K562 (cell line): Measurements from ENCODE around the gene MYO9A. TPM values are rescaled to one million over a fixed set of nuclear protein-coding genes. Genes with fewer than 3 reads are reported as not detected.
A peak's percentile ranks its signal among the peaks of the same experiment; 100 is the strongest.

Experiments used
- CBX5 ChIP-seq: IDR thresholded peaks from 2 replicates; pipeline ENCODE4 v1.6.1; 2014; ENCODE audit warnings: low read depth, borderline replicate concordance
- ELF4 ChIP-seq: fragments of 450-650 bp; formaldehyde crosslinking; IDR thresholded peaks from 2 replicates; pipeline ENCODE4 v1.4.0; 2022; ENCODE audit warnings: missing genetic modification characterization
- HIVEP1 ChIP-seq: fragments of 250-450 bp; sonication (Bioruptor Pico); IDR thresholded peaks from 2 replicates; pipeline ENCODE4 v1.4.0; 2020; ENCODE audit warnings: mild to moderate bottlenecking
- HNRNPL ChIP-seq: fragments of 200-400 bp; formaldehyde crosslinking; IDR thresholded peaks from 2 replicates; pipeline ENCODE4 v1.6.1; 2017; ENCODE audit warnings: low read depth, mild to moderate bottlenecking, low read length
- RBM25 ChIP-seq: fragments of 200-400 bp; formaldehyde crosslinking; IDR thresholded peaks from 2 replicates; pipeline ENCODE4 v1.6.1; 2018; ENCODE audit warnings: low read length, low read depth, moderate library complexity; ENCODE audit not compliant: severe bottlenecking
- polyA plus RNA-seq, 8 experiments: library from polyadenylated mRNA; depleted of rRNA in 4 of 8; stranded (reverse) in 5 of 8; unstranded in 3 of 8; fragments of >200 nt; fragmentation: Nextera tagmentation in 2 of 8; fragmentation: Illumina TruSeq in 1 of 8; extraction: Ambion mirVana in 2 of 8; extraction: Trizol in 1 of 8; gene quantifications; 2 replicates each; pipeline versions ENCODE4 v1.2.1 to v1.2.3, GENCODE V29; 2011 to 2014; ENCODE audit warnings: inconsistent platforms in 1 of 8, missing spikeins in 1 of 8
- total RNA-seq, 7 experiments: library from RNA; depleted of rRNA in 6 of 7; stranded (reverse); fragments of >200 nt in 6 of 7; fragmentation: Illumina TruSeq in 2 of 7; extraction: Trizol in 2 of 7; gene quantifications; 2 replicates each; pipeline versions ENCODE4 v1.2.1 to v1.2.3, GENCODE V29; 2011 to 2021; ENCODE audit warnings: low replicate concordance in 1 of 7
- TF ChIP-seq, protein P1 (sequence below): sonication (generic); formaldehyde crosslinking; IDR thresholded peaks from 2 replicates; pipeline ENCODE4 v1.8.0; 2022; ENCODE audit warnings: missing genetic modification reagents, mild to moderate bottlenecking, borderline replicate concordance
- TF ChIP-seq, protein P2 (sequence below): fragments of 250-450 bp; sonication (Bioruptor Pico); IDR thresholded peaks from 2 replicates; pipeline ENCODE4 v1.4.0; 2020; ENCODE audit warnings: mild to moderate bottlenecking
- TF ChIP-seq, protein P3 (sequence below): fragments of 450-650 bp; IDR thresholded peaks from 2 replicates; pipeline ENCODE4 v1.6.1; 2016; ENCODE audit warnings: antibody characterized with exemption
- TF ChIP-seq, protein P4 (sequence below): sonication (generic); formaldehyde crosslinking; IDR thresholded peaks from 2 replicates; pipeline ENCODE4 v1.8.1; 2023; ENCODE audit warnings: mild to moderate bottlenecking, missing genetic modification reagents
- TF ChIP-seq, protein P5 (sequence below), 2 experiments: fragments of 450-650 bp in 1 of 2; IDR thresholded peaks; 2 replicates each; pipeline ENCODE4 v1.6.1; 2011 to 2017; ENCODE audit warnings: low read depth in 2 of 2, antibody characterized with exemption in 1 of 2, borderline replicate concordance in 1 of 2, low read length in 1 of 2, mild to moderate bottlenecking in 1 of 2, mixed read lengths in 1 of 2; ENCODE audit not compliant: control insufficient read depth in 1 of 2
- TF ChIP-seq, protein P6 (sequence below): fragments of 250-450 bp; sonication (Bioruptor Pico); IDR thresholded peaks from 2 replicates; pipeline ENCODE4 v1.6.1; 2021; ENCODE audit warnings: mild to moderate bottlenecking

The MYO9A gene
- total and polyA plus RNA-seq, 9 of the 15 experiments (the other 6 are each of a cell fraction or from before 2014, with no cell fraction given) = 1.9 to 15.4 (median 5.8) TPM

DNA sequence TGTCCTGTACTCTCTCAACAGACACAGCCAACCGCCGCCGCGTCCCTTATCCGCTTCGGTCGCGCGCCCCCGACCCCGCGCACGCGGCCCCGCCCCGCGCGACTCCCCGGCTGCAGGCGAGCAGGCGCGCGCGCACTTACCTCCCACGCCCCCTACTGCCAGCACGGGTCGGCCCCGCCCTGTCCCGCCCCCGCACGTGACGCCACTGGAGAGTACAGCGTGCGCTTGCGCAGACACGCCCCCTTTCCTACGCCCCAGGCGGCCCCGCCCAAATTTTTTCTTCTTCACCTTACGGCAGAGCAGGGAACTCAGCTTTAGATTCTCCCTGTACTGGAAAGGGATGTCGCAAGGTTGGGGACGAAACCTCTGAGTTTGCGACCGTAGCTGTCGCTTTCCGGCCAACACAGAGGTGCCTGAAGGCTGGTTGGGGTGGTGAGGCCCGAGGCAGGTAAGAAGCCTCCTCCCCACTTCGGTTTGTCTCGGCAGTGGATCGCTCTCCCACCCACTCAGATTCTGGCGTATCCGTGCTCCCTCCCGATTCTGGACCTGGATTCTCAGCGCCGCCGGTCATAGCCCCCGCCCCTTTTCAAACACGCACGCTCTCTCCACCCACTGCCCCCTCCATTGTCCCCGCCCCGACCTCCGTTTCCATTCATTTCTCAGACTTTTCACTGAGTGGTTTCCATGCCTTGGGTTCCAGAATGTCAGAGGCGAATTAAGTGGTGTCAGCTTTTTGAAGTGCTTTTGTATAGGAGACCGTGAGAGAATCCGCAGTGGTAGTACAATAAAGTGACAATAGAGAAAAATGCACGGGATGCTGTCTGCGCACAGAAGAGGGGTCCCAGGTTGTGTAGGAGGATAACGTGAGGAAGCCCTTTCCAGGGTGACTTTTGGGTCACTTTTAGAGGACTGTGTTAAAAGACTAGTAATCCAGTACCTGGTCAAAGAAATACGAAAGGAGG lies at the start of gene MYO9A, which contains the start of gene SENP8 (continued):
- no peak for TF ChIP-seq RBM25
- TF ChIP-seq, protein P1, sequence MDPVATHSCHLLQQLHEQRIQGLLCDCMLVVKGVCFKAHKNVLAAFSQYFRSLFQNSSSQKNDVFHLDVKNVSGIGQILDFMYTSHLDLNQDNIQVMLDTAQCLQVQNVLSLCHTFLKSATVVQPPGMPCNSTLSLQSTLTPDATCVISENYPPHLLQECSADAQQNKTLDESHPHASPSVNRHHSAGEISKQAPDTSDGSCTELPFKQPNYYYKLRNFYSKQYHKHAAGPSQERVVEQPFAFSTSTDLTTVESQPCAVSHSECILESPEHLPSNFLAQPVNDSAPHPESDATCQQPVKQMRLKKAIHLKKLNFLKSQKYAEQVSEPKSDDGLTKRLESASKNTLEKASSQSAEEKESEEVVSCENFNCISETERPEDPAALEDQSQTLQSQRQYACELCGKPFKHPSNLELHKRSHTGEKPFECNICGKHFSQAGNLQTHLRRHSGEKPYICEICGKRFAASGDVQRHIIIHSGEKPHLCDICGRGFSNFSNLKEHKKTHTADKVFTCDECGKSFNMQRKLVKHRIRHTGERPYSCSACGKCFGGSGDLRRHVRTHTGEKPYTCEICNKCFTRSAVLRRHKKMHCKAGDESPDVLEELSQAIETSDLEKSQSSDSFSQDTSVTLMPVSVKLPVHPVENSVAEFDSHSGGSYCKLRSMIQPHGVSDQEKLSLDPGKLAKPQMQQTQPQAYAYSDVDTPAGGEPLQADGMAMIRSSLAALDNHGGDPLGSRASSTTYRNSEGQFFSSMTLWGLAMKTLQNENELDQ (CRISPR knock-in tag) = no peak
- TF ChIP-seq, protein P2, sequence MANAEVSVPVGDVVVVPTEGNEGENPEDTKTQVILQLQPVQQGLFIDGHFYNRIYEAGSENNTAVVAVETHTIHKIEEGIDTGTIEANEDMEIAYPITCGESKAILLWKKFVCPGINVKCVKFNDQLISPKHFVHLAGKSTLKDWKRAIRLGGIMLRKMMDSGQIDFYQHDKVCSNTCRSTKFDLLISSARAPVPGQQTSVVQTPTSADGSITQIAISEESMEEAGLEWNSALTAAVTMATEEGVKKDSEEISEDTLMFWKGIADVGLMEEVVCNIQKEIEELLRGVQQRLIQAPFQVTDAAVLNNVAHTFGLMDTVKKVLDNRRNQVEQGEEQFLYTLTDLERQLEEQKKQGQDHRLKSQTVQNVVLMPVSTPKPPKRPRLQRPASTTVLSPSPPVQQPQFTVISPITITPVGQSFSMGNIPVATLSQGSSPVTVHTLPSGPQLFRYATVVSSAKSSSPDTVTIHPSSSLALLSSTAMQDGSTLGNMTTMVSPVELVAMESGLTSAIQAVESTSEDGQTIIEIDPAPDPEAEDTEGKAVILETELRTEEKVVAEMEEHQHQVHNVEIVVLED (CRISPR knock-in tag) = peak; percentile 9
- TF ChIP-seq HNRNPL = no peak
- no peak for TF ChIP-seq CBX5
- TF ChIP-seq, protein P3, sequence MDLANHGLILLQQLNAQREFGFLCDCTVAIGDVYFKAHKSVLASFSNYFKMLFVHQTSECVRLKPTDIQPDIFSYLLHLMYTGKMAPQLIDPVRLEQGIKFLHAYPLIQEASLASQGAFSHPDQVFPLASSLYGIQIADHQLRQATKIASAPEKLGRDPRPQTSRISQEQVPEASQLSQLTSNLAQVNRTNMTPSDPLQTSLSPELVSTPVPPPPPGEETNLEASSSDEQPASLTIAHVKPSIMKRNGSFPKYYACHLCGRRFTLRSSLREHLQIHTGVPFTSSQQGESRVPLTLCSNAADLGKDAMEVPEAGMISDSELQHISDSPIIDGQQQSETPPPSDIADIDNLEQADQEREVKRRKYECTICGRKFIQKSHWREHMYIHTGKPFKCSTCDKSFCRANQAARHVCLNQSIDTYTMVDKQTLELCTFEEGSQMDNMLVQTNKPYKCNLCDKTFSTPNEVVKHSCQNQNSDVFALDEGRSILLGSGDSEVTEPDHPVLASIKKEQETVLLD = peak; percentile 82
- TF ChIP-seq ELF4 (CRISPR knock-in tag) = no peak
- 0 out of 2 replicates have a peak, but pooled peaks have one; percentile 33 for TF ChIP-seq HIVEP1 (CRISPR knock-in tag)
- TF ChIP-seq, protein P4, sequence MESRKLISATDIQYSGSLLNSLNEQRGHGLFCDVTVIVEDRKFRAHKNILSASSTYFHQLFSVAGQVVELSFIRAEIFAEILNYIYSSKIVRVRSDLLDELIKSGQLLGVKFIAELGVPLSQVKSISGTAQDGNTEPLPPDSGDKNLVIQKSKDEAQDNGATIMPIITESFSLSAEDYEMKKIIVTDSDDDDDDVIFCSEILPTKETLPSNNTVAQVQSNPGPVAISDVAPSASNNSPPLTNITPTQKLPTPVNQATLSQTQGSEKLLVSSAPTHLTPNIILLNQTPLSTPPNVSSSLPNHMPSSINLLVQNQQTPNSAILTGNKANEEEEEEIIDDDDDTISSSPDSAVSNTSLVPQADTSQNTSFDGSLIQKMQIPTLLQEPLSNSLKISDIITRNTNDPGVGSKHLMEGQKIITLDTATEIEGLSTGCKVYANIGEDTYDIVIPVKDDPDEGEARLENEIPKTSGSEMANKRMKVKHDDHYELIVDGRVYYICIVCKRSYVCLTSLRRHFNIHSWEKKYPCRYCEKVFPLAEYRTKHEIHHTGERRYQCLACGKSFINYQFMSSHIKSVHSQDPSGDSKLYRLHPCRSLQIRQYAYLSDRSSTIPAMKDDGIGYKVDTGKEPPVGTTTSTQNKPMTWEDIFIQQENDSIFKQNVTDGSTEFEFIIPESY = no peak
- TF ChIP-seq, protein P5, sequence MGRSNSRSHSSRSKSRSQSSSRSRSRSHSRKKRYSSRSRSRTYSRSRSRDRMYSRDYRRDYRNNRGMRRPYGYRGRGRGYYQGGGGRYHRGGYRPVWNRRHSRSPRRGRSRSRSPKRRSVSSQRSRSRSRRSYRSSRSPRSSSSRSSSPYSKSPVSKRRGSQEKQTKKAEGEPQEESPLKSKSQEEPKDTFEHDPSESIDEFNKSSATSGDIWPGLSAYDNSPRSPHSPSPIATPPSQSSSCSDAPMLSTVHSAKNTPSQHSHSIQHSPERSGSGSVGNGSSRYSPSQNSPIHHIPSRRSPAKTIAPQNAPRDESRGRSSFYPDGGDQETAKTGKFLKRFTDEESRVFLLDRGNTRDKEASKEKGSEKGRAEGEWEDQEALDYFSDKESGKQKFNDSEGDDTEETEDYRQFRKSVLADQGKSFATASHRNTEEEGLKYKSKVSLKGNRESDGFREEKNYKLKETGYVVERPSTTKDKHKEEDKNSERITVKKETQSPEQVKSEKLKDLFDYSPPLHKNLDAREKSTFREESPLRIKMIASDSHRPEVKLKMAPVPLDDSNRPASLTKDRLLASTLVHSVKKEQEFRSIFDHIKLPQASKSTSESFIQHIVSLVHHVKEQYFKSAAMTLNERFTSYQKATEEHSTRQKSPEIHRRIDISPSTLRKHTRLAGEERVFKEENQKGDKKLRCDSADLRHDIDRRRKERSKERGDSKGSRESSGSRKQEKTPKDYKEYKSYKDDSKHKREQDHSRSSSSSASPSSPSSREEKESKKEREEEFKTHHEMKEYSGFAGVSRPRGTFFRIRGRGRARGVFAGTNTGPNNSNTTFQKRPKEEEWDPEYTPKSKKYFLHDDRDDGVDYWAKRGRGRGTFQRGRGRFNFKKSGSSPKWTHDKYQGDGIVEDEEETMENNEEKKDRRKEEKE (IDR thresholded peaks at IDR 0.05; ENCODE audit: borderline replicate concordance in 1 of 2, control insufficient read depth in 1 of 2, low read depth in 2 of 2, low read length in 1 of 2) = no peak
- TF ChIP-seq, protein P6, sequence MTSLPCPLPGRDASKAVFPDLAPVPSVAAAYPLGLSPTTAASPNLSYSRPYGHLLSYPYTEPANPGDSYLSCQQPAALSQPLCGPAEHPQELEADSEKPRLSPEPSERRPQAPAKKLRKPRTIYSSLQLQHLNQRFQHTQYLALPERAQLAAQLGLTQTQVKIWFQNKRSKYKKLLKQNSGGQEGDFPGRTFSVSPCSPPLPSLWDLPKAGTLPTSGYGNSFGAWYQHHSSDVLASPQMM (CRISPR knock-in tag) = no peak
